Stimulated activated CD8-positive, alpha-beta memory T cell treated with anti-CD3 and anti-CD28 coated beads, Interleukin-15, amount 100 ng/mL, for 24 hours (primary cell): Measurements from ENCODE around the gene ISLR.

Source experiments
- DNase-seq: peaks from one replicate; pipeline ENCODE4 v3.0.0-alpha.2; 2020; ENCODE audit warnings: low read depth

ISLR gene

DNA sequence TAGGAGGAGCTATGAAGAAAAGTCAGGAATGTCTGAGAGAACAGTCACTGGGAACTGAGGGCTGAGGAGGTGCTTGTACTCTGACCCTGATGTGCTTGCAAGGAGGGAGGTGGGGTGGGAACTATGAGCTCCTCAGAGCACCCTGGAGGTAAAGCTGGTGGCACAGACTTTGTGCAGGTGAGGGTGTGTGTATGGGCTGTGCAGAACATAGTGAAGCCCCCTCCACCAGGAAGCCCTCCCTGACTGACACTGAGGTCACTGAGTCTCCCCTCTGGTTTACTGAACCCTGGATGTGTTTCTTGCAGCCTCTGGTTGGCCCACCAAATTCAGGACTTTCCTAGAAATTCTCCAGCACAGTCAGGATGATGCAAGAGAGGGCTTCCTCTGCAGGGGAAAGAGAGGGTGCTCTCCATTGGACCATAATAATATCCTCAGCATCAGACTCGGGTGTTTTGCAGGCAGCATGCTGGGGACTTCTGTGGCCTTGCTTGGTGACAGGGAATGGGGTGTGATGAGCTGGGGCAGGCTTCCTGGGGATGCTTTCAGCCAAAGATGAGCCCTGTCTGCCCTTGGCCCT is 1.5 kb upstream of the ISLR start:
- DNase-seq = no peak

DNA sequence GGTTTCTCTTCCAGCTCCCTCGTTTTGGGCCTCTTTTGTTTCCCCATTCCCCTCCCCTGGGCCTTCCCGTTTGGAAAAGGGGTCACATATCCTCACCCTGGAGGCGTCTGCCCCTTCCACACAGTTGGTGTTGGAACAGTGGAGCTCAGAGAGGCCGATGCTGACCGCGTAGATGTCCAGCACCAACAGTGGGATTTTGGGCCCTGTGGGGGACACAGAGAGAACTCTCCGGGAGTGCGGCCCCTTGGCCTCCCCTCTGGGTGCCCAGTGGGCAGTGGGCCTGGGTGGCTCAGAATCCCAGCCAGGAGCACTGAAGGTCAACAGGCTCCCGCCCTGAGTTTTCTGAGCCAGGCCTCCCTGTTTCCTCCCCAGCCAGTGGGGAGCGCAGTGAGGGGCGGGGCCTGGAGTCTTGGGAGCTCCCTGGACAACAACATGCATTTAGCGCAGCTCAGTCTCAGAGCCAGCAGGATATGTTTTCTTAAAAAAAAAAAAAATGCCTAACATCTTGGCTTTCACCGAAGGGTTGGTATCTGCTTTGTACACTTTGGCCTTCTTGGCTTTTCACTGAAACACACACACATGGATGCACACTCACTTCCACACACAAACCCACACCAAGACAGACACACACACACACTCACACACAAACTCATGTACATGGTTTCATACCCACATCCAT is 670 bp upstream of the ISLR start:
- DNase-seq = no peak

DNA sequence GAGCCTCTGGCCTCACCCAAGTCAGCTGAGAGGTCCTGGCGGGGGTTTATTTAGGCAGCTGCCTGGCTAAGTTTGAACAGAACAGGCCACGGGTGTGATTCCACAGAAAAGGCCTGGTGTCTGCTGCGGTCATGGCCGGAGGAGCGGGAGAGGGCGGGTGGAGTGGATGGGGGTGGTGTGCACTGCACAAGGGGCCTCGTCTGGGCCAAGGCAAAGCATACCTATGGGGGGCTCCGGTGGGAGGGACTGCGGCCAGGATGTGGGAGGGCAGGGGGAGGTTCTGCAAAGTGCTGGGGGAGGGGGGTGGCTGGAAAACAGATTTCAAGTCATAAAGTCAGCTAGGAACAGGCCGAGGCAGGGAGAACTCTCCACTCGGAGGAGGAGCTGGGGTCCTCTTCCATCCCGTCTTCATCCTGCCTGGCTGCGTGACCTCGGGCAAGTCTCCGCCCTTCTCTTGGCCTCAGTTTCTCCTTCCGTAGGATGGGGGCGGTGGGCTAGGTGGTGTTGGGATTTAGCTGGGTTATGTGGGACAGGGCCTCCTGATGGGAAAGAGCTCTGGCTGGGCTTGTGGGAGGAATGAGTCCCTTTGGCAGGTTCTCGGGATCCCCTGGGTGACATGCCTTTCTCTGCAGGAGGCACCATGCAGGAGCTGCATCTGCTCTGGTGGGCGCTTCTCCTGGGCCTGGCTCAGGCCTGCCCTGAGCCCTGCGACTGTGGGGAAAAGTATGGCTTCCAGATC is 878 bp downstream of the ISLR start:
- no peak for DNase-seq

DNA sequence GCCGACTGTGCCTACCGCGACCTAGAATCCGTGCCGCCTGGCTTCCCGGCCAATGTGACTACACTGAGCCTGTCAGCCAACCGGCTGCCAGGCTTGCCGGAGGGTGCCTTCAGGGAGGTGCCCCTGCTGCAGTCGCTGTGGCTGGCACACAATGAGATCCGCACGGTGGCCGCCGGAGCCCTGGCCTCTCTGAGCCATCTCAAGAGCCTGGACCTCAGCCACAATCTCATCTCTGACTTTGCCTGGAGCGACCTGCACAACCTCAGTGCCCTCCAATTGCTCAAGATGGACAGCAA is 1.4 kb downstream of the ISLR start:
- DNase-seq = no peak

DNA sequence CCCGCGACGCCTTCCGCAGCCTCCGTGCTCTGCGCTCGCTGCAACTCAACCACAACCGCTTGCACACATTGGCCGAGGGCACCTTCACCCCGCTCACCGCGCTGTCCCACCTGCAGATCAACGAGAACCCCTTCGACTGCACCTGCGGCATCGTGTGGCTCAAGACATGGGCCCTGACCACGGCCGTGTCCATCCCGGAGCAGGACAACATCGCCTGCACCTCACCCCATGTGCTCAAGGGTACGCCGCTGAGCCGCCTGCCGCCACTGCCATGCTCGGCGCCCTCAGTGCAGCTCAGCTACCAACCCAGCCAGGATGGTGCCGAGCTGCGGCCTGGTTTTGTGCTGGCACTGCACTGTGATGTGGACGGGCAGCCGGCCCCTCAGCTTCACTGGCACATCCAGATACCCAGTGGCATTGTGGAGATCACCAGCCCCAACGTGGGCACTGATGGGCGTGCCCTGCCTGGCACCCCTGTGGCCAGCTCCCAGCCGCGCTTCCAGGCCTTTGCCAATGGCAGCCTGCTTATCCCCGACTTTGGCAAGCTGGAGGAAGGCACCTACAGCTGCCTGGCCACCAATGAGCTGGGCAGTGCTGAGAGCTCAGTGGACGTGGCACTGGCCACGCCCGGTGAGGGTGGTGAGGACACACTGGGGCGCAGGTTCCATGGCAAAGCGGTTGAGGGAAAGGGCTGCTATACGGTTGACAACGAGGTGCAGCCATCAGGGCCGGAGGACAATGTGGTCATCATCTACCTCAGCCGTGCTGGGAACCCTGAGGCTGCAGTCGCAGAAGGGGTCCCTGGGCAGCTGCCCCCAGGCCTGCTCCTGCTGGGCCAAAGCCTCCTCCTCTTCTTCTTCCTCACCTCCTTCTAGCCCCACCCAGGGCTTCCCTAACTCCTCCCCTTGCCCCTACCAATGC is 2.0 kb downstream of the ISLR start:
- DNase-seq = no peak

DNA sequence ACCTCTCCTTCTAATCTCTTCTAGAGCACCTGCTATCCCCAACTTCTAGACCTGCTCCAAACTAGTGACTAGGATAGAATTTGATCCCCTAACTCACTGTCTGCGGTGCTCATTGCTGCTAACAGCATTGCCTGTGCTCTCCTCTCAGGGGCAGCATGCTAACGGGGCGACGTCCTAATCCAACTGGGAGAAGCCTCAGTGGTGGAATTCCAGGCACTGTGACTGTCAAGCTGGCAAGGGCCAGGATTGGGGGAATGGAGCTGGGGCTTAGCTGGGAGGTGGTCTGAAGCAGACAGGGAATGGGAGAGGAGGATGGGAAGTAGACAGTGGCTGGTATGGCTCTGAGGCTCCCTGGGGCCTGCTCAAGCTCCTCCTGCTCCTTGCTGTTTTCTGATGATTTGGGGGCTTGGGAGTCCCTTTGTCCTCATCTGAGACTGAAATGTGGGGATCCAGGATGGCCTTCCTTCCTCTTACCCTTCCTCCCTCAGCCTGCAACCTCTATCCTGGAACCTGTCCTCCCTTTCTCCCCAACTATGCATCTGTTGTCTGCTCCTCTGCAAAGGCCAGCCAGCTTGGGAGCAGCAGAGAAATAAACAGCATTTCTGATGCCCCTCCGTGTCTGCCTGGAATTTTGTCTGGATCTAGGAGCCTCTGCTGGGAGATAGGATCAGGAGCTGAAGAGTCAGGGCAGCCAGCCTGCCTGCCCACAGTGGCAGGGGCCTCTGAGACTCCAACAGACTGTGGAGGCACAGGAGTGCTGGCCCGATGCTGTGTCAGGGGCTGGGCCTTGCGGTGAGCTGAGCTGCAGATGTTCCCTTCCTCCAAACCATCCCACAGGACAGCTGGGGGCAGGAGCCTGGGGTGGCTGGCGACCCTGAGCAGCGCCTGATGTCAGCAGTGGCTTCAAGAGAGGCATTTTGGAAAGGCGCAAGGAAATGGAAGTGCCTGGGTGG is 3.0 kb downstream of the ISLR start:
- no peak for DNase-seq

DNA sequence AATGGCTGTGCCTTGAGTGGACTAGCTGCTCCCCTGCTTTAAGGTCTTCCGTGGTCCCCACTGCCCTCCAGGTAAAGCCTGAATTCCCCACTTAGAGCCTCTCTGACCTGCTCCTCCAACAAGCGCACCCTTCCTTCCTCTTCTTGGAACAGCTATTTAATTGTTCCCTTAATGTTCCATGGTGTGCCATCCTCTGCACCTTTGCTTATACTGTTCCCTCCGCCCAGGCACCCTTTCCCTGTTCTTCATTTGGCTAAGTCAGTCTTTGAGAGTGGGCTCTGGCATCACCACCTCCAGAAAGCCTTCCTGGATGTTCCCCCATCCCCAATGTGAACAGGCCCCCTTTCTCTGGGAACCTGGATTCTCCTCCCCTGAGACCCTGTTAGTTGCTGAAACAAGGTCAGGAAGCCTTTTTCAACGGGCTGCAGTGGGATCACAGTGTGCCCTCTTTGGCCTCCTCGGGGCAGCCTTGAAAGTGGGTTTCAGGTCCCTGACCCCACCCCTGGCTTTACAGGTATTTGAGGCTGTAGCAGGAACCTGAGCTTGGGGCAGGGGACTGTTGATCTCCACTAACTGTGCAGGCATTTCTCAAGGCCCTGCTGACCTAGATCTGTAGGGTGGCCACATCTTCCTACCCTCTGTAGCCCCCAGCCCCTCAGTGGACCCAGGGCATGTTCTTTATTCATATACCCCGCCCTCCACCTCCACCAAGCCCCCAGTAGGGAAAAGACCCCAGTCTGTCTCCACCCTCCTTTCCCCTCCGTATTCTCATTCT is 5.0 kb downstream of the ISLR start:
- no peak for DNase-seq

DNA sequence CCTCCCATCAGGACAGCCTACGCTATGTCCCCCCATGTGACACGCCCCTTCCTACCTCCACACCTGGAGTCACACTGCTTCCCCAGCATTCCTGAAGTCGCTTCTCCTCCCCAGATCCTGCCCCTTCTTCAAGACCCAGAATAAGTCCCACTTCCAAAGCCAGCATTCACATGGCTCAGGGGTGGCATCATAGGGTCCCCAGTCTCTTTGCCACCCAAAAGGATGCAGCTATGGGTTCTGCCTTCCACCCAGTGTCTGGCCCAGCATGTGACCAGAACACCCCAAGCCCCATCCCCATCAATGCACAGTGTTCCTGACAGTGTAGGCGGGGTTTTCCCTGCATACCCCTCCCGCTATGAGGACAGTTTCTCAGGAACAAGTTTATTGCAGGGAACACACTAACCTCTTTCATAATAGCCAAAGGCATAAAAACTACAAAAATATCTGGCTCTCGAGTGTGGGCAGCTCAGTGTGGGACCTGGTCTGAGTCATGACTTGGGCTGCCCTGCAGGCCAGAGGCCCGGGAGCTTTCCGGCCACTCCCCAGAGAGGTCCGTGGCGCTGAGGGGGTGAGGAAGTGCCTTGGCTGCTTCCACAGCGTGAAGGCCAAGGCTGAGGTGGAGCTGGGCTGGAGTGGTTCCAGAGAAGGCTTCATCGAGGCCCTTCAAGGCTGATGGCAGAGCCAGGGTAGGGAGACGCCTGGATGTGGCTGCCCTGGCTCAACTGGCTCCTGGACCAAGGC is 5.8 kb downstream of the ISLR start:
- DNase-seq = no peak

DNA sequence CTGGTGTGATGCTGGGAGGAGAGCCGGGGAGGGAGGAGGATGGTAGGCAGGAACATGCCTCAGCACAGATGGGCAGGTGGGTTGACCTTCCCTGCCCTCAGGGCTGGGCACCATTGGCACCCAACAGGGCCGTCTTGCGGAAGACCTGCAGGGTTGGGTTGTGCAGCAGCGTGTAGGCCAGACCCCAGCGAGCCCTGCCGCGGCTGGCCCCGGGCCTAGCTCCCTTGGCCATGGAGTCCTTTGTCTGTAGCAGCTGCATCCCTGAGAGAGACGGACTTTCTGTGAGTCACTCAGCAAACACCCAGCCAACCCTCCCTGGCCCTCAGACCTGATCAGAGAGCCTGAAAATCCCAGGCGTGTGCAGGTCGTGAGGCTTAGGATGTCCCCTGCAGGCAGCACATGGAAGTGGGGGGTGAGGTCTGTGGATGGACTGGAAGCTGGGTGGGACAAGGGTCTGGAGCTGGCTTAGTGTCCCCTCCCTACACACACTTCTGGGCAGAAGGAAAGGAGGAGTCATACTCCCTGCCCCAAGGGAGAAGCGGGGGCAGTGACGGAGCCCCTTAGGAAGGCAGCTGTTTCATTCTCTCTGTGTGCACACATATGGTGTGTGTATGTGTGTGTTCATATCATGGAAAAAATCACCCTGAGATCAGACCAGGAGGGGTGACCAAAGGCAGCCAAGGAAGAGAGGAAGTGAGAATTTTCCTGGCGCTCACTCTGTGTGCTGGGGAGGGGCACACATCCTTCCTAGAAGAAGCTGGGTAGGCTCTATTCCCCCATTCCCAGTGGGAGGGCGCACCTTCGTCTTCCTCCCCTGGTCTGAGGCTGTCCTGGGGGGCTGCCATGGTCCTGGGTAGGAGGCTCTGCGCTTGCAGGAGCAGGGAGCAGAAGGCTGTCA is 6.7 kb downstream of the ISLR start:
- DNase-seq = no peak

DNA sequence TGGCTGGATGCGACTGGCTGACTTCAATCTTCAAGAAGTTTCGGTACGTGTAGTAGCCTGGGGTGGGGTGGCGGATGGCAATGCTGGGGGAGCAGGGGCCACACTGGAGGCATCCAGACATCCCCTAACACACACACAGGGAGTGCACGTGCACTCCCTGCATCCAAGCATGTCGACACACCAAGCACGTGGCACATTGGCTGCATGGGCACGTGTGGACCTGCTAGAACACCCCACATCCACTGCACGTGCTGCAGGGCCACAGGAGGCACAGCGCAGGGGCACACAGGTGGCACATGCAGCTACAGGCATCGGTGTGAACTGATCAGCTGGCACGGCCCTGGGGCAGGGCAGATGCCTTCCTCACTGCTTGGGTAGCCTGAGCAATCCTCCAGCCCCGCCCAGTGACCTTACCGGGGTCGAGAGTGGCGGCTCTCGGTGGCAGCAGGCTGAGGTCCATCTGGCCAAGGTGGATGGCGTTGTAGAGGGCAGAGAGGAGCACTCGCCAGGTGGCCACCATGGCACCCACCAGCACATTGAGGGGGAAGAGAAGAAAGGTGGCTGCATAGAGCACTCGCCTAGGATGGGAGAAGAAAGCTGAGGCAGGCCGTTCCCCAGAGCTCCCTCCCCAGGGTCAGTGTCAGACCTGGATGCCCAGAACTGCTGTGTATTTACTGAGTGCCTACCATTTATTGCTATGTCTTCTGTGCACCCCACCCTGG is 7.5 kb downstream of the ISLR start:
- DNase-seq = no peak

DNA sequence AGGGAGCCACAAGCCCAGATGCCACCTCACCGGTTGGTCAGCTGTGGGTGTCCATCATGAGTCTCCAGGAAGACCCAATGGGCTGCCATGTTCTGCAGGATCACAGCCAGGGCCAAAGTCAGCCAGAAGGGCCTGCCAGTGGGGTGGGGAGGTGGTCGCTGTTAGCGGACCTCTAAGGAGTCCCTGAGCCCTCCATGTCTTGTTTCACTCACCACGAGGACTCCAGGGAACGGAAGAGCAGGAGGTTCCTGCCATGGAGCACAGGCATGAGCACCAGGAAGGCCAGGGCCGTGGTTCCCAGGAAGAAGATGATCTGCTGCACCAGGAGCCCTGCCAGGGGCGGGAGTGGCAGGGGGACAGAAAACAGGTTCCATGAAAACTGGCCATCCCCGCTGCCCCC is 8.6 kb downstream of the ISLR start:
- DNase-seq = no peak

DNA sequence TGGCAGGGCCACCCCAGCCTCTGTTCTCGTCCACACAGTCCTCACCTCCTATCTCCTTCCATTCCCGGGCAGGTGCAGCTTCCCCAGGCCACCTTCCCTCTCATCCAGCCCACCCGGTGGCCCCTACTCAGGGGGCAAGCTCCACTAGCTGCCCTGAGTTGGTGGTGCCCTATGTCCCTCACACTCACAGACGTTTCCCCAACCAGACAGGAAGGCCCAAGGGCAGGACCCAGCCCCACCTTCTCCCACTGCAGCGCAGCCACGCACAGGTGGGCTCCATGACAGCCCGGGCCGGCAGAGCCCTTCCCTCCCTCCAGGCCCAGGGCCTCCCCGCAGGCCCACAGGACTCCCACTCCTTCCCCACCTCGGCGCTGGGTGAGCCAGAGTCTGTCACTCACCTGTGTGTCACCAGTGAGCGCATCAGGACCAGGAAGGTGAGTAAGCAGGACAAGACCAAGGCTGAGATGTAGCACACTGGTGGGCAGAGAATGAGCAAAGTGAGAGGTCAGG is 11.1 kb downstream of the ISLR start:
- no peak for DNase-seq

DNA sequence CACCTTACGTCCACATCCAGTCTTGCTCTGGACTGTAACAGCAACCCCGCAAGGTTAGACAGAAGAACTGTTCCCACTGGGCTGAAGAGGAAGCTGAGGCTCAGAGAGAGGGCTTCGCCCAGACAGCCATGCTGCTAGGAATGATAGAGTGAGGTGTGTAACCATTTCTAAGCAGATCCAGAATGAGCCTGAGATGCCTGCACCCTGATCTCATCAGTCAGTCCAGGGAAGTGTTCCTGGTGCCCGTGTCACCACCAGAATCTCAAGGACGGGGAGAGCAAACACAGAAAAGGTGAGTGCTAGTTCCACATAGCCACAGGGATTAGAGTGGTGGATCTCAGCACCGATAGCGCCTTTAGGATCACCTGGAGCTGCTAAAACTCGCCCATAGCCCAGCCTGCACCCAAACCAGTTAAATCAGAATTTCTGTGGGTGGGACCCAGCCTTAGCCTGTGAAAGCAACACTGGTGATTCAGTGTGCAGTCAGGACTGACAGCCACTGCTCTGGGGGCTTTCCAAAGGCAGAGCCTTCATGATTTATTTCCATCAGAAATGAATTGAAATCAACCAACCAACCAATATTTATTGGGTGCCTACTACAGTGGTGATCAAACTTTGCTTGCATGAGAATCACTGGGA is 12.3 kb downstream of the ISLR start:
- DNase-seq = no peak

DNA sequence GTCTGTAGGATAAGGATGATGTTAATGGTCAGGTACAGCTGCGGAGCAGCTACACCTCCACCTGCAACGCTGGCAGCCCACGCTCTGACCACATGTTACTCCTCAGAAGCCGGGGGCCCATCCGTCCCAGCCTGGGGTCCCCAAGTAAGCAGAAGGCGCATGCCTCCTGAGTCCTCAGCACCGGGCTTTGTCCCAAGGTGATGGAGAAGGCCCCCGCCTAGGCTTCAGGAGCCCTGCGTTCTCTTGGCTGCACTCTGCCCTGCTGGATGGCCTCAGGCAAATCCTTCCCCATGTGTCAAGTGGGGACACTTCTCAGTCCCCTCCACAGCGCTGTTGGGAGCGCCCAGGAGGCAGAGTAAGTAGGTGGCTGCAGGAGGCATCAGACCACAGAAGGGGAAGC is 14.7 kb downstream of the ISLR start:
- DNase-seq = no peak

DNA sequence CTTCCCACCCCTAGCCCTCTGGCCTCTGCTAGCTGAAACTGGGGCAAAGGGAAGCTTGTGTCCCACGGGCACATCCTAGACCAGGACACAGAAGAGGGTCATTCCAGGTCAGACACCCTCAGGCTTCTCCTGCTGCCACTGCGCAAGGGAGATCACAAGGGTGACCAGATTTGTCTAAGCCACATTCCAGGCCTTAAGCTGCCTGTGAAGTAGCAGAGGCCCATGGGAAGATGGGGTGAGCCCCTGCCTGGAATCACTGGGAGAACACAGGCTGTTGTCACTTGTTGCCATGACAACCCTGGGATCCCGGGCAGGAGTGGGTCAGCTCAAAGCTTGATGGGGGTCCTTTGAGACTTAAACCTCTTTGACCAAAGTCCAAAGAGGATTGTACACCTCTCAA is 18.3 kb downstream of the ISLR start:
- DNase-seq = no peak

DNA sequence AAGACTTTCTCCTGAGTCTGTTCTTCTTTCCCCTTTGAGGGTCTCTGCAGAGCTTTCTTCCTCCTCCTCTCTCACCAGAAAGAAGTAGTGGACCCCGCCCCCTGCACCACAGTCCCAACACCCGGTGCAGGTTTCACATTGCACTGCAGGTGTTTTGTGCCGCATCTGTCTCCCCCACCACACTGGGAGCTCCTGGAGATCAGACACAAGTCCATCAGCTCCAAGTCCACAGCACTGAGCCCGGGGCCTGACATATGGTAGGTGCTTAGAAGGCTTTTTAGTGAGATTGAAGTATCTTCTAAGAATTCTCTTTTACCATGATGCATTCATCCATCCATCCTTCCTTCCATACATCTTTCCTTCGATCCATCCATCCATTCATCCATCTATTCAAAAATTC is 19.2 kb downstream of the ISLR start:
- no peak for DNase-seq

DNA sequence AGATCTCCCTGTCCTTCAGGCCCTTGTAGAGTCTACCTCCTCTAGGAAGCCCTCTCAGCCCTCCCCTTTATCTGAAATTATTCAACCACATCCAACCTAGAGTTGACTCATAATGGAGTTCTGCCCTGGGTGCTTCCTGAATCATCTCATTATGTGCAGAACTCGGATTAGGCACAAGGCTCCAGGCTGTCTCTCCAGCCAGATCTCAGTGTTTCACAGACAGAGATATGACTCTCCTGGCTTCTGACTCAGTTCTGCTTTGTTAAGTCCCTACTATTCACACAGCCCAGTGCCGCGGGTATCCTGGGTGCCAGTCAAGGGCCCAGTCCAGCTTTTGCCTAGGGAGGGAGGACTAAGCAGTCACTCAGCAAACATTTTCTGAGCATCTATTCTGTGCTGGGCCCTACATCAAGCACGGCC is 19.8 kb downstream of the ISLR start:
- no peak for DNase-seq

DNA sequence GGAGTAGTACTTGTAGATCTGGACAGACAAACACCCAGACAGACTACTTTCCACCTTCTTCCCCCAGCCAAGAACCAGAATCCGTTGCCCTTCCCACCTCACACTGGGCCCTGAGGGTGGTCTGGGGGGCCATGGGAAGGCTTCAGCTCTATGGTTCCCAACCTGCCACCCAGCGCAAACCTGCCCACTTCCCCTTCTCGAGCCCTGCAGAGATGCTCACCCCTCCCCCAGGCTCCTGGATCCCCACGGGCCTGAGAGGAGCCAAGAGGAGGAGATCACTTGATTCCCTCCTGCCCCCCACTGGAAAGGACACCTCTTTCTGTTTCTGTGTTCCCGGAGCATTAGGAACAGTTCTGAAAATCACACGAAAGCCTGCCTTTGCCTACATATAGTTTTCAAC is 20.4 kb downstream of the ISLR start:
- DNase-seq = no peak
